SW480 (cell line): ENCODE results near the gene POU2F3.

Experiments used
- DNase-seq: peaks from one replicate; pipeline ENCODE4 v3.0.0-alpha.2; 2016; ENCODE audit warnings: low spot score

The POU2F3 gene

DNA sequence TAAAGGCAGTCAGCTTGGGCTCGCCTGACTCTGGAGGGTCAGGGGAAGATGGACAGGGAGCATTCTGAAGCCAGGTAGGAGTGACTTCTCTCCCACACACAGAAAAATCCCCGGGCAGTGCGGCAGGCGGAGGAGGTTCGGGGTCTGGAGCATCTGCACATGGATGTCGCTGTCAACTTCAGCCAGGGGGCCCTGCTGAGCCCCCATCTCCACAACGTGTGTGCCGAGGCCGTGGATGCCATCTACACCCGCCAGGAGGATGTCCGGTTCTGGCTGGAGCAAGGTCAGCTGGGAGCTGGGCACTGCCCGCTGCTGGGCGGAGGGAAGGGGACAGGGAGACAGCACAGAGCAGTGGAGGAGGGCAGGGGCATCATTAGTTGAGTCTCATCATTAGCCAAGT lies 13.2 kb upstream of the POU2F3 start:
- no peak for DNase-seq

DNA sequence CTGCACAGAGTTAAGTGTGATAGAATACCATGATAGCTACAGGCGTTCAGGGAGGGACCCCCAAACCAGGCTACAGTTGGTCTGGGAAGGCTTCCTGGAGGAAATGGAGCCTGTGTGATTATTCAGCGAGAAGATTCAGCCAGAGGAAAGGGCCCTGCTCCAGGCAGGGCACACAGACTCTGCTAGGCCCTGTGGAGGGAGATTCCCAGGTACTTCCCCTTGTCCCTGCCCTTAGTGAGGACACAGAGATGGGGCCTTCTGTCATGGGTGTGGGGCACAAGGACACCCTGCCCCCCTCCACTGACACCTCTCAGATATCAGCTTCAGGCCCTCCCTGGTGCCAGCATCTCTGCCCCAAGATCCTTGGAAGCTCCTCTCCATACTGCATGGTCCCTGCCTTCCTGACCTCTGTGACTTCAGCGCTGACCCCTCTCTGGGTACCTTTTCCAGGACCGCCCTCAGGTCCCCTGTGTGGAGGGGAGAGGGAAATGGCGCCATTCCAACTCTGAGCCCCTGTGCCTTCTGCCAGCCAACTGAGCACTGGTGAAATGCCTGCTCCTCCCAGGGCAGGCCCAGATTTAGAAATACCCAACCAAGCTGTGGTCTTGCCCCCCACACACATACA lies 12.6 kb upstream of the POU2F3 start:
- no peak for DNase-seq

- DNase-seq: no peak
These were observed 11.1 kb upstream of the POU2F3 start for GRCh38 chr11:120228794-120229384.

DNA sequence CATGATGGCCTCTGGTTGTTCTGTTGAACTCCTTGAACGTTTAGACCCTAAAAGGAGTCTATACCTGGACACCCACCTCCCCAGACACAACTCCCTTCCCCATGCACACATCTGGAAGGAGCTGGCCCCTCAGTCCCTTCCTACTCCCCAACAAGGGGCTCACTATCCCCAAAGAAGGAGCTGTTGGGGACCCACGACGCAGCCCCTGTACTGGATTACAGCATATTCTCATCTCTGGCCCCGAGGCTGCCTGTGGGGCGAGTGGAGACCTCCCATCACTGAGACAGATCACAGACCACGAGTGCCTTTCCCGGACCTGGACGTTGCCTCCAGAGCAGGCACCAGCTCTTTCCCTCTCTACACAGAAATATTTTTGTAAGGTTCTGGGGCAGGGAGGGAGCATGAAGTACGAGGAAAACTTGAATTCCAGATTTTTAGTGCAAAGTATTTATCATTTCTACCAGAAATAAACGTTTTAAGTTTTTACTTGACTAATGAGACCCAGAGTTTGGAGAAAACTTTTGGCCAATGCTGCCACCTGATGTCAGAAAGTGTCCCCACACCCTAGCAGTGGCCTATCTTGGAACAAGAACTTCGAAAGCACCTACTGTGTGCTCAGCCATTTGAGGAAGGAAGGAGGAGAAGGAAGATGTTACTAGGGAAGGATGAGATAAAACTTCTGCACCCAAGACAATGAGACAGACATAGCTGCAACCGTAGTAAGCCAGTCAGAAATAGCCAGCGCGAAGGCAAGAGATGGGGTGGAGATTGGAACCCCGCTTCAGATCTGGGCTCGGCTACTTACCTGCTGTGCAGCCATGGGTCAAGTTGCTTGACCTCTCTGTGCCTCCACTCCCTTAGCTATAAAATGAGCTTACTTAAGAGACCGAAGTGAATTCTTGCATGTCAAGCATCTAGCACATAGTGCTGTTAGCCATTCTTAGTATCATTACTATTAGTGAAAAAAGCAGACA lies 10.2 kb upstream of the POU2F3 start:
- no peak for DNase-seq

GRCh38 chr11:120230433-120231071 lies 9.4 kb upstream of the POU2F3 start:
- DNase-seq: no peak

DNA sequence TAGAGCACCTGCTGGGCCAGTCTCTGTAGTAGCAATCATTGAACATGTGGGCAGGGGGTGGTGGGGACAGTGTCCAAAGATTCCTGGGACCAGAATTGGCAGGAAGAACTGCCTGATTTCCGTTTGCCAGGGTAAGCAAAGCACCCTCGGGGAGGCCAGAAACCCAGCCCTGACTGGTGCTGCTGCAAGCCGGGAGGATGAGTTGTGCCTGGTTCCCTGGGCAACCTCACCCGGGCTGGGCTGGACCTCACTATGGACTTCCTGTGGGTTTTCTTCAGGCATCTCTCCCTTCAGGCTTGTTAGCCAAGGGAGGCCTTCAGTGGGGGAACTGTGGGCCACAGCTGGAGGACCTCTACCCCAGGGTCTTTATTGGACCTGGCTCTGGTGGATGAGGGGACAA lies 8.0 kb upstream of the POU2F3 start:
- no peak for DNase-seq

DNA sequence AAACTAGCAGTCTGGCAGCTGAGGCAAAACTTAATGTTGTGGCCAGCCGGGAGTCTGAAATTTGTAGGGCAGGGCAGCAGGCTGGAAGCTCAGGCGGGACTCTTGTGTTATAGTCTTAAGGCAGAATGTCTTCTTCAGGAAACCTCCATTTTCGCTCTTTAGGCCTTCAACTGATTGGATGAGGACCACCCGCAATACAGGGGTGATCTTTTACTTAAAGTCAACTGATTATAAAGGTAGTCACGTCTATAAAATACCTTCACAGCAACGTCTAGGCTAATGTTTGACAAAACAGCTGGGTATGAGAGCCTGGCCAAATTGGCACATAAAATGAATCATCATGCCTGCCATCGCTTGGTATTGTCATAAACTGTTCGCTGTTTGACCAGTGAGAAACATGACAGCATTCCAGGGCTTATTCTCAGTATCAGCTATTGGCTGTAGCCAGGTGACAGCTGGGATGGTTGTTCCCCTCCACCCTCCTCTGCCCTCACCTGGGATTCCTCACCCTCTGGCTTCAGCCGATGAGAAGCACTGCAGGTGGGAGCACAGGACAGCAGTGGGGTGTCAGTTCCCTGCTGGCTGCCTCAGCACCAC lies 6.6 kb upstream of the POU2F3 start:
- DNase-seq: no peak

DNA sequence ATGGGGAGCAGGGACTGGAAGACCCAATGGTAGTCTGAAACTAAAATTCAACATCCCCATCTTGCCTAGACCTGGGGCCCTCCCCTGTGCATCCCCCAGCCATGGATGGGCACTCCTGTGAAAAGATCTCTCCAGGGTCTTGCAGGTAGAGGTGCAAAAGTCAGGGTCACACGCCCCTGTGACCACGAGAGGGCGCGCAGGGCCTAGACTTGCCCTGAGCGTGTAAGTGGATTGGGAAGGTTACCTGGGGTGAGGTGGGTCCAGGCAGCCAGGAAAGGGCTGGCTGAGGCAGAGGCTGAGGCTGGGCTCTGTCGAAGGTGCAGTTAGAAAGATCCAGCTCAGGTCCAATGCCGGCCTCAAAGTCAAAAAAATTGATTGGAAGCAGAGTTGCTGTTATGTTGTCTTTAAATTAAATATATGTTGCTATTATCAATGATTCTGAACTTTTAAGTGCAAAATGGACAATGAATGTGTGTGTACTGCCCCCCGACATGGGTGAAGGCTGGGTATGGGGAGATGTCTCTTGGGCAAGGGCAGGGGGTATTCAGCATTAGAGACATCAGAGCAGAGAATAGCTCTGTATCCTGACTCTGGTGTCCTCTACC lies 4.8 kb upstream of the POU2F3 start:
- DNase-seq: peak; percentile 81

DNA sequence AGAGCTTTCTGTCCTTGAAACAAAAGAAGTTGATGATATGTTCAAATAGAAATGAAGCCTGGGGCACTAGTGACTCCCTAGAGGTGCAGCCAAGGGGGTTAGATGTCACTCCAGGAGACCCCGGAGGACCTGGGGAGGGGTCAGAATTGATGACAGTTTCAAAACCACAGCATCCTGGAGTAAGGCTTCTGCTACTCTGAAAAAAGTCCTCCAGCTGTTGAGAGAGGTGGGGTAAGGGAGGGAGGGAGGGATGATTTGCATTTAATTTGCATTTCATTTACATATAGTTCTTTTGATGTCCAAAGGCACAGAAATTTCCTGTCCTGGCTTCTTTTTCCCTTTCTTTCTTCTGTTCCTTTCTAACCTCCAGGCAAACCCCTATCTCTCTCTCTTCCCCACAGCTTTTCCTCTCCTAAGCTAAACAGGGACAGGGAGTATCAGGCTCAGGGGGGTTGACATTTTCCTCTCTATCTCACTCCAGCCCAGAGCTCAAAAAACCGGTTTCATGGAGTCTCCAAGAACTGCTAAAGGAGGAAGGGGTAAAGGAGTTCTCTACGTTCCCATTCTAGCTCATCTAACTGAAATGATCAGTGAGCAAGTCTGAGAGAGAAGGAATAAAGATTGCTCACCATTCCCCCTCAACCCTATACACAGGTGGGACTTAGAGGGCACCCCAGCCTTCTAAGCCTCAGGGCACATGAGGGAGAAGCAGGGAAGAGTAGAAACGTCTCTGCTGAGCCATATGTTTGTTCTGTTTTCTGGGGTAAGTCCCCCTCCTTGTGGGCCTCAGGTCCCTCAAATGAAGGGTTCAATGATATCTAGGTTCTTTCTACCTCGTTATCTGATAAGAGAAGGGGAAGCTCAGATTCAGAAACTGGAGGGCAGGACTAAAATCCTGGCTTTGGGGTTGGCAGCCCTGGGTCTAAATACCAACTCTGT lies 3.5 kb upstream of the POU2F3 start:
- DNase-seq: peak; percentile 75

DNA sequence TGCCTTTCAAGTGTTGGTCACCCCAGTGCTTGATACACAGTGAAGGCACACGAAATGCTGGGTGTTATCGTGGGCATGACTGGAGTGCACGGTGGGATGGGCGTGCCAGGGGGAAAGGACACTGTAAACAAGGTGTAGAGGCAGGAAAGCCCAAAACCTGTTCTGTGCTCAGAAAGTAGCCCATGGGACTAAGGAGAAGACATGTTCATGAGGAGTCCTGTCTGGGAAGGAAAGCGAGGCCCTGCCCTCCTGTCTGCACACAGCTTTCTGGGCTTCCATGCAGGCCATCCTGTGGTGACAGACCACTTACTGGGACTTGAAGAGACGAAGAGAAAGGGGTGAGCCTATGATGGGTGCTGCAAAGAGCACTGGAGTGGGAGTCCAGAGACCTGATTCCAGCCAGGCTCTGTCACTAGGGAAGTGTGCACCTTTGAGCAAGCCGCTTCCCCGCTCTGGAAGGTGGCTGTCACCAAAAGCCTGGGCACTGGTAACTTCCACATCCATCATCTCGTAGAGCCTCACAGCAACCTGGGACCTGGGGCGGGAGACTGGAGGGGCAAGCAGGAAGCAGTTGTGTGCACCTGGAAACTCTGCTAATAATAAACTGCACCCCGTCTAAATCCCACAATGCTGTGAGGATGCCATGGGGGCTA lies 846 bp upstream of the POU2F3 start:
- no peak for DNase-seq

DNA sequence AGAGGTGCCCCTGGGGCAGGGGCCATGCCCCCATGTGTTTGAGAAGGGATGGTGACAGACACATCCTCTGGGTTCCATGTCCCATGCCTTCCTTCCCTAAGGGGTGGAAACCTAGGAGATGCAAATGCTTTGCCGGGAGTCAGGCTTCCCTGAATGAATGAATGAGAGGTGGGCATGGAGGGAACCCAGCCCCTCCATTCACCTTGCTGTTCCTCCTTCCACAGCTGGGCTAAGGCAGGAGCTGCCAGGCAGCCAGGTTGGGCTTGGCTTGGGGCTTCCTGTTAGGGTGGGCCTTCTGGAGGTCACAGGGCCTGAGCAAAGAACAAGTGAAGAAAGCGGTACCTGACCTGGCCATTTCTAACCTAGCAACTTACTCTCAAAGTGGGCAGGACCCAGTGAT lies 926 bp downstream of the POU2F3 start:
- DNase-seq: no peak

DNA sequence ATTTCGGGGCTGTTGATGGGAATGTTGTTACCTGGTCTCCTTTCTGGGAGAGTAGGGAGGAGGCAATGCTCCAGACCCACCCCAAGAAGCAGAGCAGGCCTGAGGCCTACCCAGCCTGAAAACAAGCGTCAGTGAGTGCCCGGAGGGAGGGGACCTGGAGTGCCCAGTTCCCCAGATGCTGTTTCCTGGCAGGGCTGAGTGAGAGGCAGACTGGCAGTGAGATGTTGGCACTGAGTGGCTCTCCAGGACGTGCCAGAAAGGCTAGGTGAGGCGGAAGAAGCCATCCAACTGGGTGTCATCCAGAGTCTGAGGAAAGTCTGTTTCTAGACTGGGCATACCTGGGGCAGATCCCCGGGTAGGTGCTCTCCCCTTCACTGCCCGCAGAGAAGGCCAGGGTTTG lies 1.3 kb downstream of the POU2F3 start:
- no peak for DNase-seq

DNA sequence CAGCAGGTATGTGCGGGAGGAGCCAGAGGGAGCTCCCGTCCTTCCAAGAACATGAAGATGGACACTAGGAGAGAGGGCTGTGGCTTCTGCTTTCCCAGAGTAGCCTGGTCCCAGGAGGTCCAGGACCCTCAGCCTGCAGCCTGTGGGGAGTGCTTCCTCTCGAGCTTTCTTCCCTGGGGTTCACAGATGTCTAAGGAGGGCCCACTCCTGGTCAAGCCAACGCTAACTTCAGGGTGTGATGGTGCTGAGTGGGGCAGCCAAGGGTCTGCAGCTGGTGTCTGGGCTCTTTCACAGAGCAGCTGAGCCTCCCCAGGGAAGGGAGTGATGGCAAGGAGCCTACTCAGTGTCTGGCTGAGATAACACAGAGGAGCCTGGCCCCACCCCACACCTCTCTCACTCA lies 3.3 kb downstream of the POU2F3 start:
- DNase-seq: no peak

DNA sequence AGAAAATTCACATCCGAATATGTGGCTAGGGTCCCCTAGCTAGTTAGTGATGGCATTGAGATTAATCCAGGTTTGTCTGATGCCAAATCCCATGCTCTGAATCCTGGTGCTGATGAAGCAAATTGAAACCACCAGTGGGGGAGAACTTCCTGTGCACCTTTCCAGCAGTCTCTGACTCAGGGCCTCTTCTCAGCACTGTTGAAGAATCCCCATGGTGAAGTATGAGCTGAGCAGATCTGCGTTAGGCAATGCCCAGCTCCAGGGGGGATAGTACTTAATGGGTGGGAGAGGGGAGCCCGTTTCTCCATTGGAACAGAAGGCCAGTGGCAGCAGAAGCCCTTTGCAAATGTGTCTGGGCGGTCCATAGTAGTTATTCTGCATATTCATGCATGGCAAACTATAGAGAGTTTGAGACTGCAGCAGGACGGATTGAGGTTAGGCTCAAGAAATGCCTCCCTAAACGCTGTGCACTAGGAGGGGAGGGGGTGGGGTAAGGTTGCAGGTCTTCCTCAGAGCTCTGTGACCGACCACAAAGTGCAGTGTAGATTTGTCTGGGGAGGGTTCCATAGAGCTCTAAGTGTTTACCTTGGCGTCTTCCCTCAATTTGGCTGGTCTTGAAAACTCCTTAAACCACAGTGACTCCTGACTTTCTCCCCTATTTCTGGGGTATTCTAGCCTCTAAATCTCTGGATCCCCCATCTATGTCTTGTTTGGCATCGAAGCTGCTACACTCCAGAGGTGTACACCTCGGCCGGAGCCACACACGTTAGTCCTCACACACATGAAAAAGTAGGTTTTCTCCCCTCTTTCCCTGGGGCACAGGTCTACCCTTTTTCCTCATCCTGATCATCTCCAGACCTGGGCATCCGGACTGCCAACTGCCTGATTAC lies 4.8 kb downstream of the POU2F3 start:
- DNase-seq: no peak

DNA sequence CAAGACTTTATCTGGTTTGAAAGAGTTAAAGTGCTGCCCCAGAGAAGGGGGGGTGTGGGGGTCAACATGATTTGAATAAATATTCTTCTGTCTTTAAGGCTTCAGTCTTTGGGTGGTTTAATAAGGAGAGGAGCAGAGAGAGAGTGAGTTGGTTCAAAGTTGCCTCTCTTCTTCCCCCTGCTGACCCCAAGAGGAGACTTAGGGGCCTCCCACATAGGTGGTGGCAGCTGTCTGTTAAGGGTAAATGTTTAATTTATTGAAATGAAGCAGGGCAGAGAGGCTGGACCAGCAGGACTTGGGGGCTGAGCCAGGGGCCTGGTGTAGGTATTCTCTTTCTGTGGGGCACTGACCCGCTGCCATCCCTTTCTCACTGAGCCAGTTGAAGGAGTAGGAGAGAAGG lies 5.5 kb downstream of the POU2F3 start:
- DNase-seq: no peak

DNA sequence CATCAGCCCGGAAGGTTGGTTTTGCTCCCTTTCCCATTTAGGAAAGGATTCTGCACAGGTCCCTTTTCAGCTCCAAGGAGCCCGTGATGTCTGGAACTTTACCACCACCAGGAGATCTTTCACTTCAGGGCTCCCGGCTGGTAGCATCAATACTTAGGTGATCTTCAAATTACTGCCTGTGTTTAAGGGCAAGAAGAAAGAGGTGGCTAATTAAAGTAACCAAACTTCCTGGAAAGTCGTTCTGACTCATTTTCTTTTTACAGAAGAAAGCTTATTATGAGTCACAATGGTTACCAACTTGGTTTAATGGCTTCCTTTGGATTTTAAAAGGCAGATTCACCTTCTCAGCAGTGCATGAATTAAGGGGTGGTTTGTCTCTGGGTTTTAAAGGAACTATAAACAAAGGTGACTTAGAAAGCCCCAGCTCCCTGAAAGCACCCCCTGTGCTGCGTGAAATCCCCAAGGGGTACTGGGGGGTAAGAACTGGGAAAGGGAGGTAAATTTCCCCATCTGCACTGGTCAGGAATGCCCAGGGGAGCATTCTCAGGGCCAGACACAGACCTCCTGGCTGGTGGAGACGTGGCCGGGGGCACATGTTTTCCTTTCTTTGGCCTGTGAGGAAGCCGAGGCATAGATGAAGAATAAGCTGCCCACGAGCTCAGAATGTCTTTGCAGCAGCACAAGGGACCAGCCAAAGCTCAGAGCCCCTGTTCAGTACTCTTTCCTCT lies 8.8 kb downstream of the POU2F3 start:
- DNase-seq: peak; percentile 51

- no peak for DNase-seq
These were observed 9.6 kb downstream of the POU2F3 start for GRCh38 chr11:120249279-120250262.
